CD4-positive, alpha-beta T cell treated with Interleukin-6 for 4 hours (primary cell): ENCODE measurements around the gene ARHGEF10L.
"Not testable (repeated sequence)": the region's sequence is repeated elsewhere in the genome, so short reads cannot be mapped to it uniquely, and the experiment has no call there.

Experiments used
- DNase-seq: peaks from one replicate; pipeline ENCODE4 v3.0.0-alpha.2; 2020; ENCODE audit warnings: mixed read lengths

The ARHGEF10L gene

DNA sequence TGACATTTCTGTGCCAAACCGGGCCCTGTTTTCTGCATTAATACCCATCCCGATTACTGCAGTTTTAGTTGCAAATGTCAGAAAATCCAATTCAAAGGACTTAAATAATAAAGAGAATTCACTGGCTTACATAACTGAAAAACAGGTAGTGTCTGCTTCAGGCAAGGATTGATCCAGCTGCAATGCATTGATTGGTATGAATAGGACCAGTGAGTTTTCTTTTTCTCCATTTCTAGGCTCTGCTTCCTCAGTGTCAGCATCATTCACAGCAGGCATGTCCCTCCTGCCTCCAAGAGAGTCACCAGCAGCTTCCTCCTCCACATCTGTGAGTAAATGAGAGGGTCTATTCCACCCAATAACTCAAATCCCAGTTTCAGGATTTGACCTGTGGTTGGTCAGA, 181.9 kb downstream of the ARHGEF10L start:
- DNase-seq: no peak

DNA sequence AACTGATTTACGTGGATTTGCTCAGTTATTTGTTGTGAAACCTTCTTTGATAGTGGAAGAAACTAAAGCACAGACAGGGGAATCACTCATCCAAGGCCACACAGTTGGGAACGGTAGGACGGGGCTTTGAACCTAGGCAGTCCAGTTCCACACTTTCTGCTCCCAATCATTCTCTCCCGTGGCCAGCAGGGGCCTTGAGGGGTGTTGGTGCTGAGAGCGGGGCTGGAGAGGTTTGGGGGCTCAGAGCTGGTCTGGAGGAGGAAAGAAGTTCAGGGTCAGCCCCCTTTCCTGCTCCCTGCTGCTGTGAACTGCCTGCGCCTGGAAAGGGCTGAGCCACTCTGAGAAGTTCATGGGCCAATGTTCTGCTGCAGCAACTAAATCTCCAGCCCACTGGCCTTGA, 184.2 kb downstream of the ARHGEF10L start:
- DNase-seq: no peak

DNA sequence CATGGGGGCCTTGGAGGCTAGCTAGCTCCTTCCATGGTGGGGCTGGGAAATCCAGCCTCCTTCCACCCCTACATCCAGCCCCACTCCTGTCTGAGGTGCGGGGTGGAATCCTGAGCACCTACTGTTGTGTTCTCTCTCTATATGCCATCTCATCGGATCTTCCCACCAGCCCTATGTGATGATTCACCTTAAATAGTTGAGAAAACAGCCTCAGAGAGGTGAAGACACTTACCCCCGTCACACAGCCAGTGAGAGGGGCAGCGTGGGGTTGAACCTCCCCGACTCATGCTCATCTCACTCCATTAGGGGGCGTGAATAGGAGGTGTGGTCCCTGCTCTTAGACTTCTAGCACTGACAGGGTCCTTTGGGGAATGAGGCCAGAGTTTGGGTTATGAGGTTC, 184.7 kb downstream of the ARHGEF10L start:
- DNase-seq: no peak

DNA sequence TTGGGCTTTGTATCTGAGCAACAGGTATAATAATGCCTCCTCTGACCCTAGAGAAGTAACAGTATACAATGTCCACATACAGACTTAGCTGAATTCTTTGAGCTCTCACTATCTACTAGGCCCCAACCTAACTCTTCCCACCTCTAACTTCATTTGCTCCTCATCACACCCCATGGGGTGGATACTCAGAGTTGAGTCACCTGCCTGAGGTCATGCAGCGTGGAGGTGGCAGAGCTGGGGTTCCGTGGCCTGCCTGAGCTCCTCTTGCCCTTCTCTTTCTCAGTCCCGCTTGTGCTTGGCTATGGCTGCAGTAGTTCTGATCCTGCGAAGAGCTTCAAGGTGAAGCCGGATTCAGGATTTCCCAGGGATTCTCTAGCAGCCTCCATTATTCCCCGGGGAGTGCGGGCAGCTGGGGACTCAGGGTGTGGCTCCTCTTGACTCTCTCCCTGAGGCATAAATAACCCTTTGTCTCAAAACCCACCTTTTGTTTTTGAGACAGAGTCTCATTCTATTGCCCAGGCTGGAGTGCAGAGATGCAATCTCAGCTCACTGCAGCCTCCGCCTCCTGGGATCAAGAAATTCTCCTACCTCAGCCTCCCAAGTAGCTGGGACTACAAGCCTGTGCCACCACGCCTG, 185.7 kb downstream of the ARHGEF10L start:
- no peak for DNase-seq

DNA sequence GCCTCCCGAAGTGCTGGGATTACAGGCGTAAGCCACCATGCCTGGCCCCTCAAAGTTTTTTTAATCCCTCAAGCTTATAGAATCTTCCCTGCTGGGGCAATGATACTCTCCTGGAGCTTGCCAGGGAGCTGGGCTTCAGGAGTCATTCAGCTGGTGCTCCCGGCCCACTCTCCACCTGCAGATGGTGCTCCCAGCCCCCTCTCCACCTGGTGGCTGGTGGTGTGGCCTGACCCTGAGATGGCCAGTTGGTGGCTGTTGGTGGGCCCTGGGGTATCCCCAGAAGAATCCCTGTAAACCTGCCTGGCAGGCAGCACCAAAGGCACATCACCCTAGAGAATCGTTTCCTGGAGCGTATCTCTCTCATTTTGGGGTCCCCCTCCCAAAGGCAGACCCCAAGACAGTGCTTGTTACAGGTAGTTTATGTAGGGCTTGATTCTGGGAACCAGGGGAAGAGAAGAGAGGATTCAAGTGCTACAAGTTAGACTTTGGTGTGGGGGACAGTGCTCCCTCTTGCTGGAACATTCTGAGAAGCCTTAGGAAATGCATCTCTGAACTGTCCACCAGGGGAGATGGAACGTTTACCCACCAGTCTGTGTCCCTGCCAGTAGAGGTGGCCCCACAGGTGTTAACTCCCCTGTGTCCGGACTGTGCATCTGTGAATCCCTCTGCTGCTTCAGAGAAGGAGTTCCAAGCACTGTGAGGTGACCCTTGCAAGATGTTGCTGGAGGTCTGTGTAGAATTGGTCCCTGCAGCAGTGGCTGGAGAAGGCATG, 186.5 kb downstream of the ARHGEF10L start:
- DNase-seq: no peak

DNA sequence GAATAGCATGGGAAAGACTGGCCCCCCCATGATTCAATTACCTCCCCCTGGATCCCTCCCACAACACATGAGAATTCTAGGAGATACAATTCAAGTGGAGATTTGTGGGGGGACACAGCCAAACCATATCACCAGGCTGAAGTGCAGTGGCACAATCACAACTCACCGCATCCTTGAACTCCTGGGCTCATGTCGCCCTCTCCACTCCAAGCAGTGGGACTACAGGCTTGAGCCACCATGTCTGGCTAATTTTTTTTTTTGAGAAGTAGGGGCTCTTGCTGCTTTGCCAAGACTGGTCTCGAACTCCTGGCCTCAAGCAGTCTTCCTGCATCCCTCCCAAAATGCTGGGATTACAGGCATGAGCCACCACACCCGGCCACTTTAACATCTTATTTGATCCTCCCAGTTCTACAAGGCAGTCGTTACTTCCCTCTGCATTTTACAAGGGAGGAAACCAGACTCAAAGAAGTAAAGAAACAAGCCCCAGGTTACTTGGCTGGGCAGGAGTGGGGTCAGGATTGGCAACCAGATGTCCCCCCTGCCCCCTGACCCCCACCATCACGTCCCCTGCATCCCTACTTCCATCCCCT, 188.7 kb downstream of the ARHGEF10L start:
- DNase-seq: no peak

DNA sequence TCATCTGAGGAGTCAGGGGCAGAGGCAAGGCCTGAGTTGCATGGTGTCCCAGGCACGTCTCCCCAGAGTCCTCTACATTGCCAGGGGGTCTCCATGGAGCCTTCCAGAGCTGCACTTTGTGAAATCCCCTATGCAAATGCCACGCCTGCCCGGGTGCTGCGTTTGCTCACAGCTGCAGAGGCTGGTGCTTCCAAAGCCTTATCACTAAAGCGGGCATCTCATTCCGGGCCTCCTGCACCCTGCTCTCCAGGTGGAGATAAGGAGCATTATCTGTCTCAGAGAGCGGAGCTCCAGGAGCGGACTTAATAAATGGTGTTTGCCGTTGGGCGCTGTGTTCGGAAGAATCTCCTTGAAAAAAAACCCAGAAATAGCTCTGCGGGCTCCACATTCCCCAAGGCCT, 189.8 kb downstream of the ARHGEF10L start:
- no peak for DNase-seq

DNA sequence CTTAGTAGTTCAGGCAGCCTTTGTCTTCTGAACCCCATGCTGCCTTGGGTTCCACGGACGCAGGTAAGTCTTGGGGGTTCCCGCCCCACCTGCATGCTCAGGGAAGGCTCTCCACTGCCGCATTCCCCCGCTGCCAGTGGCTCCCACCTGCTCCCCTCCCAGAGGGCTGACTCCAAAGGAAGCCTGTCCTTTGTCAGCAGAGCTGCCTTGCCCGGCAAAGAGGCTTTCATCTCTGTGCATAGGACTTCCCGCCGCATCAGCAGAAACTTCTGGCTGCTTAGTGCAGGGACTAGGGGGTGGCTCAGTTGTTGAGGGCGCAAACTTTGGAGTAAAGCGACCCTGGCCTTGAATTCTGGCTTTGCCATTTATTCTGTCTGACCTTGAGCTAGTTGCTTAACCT, 190.4 kb downstream of the ARHGEF10L start:
- no peak for DNase-seq

DNA sequence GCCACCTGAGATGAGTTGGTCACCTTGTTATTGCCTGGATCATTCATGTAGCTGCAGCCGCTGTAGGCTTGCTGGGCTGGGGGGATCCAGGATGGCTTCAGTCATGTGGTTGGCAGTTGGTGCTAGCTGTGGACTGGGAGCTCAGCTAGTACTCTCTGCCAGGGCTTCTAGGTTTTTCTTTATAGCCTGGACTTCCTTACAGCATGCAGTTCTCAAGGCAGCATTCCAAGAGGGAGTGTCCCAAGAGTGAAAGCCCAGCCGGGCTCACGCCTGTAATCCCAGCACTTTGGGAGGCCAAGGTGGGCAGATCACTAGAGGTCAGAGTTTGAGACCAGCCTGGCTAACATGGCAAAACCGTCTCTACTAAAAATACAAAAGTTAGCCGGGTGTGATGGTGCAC, 192.0 kb downstream of the ARHGEF10L start:
- DNase-seq: no peak

DNA sequence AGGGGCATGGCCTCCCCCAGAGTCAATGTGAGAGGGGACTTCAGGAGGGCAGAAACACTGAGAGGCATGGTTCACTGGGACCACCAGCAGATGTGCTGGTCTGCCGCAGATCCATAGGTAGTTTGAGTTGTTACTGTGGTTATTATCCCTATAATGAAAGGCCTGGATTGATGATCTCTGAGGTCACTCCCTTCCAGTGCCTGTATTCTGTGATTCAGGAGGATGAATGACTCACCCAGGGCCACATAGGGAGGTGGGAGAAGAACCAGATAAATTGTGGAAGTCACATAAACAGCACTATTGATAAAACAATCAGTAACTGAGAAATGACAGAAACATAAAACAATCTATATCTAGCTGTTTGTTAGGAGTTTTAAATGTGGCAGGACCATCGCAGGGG, 193.0 kb downstream of the ARHGEF10L start:
- DNase-seq: no peak

DNA sequence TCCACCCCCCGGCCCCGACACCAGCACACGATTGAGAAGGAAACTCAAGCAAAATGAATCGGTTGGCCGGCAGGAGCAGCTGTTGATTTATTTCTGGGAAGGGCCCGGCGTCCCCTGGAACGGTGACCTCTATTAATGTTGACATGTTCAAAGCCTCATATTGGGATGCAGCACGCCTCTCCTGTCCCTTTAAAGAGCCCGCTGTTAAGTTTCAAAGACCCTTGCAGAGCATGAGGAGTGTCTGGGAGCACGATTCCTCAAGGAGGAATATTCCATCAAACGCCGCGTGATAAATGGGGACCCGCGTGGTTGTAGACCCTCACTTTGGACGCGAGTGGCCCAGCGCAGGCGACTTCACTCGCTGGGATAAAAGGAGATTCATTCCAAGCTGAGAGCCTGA, 194.2 kb downstream of the ARHGEF10L start:
- DNase-seq: no peak

DNA sequence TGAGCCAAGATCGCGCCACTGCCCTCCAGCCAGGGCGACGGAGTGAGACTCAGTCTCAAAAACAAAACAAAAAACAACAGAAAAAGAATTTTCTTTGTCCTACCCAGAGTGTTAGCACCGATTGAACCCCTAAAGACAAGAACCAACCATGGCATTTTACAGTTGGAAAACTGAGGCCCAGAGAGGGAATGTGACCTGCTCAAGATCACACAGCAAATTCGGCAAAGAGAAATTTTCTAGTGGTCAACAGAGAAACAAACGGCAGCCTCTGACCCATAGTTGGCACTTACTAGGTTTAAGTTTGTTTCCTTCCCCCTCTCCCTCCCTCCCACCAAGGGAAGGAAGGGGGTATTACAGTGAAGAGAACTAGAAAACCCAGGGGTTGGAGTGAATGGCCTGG, 195.1 kb downstream of the ARHGEF10L start:
- no peak for DNase-seq

DNA sequence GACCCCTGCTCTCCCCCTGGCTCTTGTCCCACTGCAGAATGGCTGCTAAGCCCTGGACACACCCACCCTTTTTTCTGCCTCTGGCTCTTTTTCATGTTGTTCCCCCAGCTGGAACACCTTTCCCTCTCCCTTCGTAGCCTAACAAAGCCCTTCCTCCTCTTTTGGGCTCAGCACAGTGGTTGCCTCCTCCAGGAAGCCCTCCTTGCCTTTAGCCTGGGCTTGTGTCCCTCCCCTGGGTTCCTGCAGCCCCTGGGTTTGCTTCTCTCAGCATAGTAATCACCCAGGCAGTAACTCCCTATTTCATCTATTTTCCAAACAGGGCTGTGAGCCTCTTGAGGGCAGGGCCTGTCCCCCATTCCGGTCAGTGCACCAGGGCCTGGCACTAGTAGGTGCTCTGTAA, 195.8 kb downstream of the ARHGEF10L start:
- no peak for DNase-seq

DNA sequence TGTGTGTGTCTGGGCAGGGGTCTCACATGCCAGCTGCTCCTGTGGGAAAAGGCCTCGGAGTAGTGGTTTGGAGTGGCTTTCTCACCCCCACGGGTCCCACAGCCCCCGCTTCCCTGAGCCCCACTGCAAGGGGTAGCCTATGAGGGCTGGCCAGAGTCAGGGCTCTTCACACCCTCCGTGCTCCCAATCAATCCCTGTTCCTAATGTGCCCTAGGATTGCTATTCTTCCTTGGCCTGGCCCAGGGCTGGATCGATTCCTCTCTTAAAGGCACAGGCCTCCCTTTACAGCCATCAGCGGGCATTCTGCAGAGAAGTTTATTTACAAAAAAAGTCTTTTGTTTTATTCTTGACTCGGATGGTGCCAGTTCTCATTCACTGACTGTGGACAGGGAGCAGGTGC, 196.3 kb downstream of the ARHGEF10L start:
- DNase-seq: no peak

DNA sequence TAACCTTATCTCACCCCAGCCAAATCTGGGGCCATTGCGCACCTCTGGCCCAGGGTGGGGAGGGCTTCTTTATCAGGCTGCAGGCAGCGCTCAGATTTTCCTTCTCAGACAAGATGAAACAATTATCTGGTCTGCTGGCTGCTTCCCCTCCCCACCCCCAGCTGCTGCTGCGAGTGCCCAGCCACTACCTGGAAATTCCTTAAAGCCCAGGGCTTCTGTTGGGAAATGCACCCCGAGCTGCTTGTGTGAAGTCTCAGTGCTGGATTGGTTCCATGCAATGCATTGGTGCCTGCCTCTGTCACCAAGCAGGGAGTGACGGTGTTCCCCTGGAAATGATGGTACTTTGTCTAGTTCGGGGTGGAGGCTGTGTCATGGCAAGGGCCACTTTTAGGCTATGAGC, 197.1 kb downstream of the ARHGEF10L start:
- no peak for DNase-seq

DNA sequence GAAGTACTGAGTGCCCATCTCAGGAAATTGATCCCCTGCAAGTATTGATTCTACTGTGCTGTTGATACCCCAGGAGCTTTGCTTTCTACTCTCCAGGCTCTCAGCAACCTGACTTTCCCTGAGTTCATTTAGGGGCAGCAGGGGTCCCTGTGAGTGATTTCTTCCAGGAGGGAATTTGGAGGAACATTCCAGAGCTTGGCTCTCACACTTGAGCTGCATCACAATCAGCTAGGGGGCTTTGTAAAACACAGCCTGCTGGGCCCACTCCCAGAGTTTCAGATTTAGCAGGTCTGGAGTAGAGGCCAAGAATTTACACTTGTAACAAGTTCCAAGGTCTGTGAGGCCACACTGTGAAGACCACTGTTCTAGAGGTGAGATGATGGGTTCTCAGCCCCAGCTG, 199.6 kb downstream of the ARHGEF10L start:
- no peak for DNase-seq

DNA sequence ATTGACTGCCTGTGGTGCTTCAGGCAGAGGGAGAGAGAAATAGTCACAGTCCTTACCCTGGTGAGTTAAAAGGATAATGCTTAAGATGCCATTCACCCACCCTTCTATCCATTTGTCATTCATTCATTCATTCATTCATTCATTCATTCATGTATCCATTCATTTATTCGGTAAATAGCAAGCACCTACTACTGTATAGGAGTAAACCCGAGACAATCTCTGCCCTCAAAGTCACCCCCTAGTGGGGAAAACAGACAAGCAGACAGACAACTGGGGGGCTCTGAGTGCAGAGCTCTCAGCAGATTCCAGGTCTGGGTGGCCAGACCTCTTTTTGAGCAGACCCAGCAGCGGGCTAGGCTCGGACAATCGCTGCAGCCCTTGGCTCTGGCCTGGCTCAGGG, 201.6 kb downstream of the ARHGEF10L start:
- DNase-seq: no peak

DNA sequence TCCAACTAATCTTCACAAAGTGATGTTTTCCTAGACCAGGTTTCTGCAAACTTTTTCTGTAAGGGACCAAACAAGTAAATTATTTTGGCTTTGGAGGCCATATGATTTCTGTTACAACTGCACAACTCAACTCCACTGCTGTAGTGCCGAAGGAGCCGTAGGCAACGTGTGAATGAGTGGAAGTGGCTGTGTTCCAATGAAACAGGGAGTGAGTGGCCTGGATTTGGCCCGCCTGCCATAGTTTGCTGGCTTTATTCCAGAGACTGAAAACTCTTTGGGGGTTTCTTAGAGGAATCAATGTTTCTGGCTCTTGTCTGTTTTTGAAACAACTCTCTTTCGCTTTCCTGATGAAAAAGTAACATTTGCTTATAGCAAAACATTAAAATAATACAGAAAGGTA, 203.1 kb downstream of the ARHGEF10L start:
- DNase-seq: no peak

DNA sequence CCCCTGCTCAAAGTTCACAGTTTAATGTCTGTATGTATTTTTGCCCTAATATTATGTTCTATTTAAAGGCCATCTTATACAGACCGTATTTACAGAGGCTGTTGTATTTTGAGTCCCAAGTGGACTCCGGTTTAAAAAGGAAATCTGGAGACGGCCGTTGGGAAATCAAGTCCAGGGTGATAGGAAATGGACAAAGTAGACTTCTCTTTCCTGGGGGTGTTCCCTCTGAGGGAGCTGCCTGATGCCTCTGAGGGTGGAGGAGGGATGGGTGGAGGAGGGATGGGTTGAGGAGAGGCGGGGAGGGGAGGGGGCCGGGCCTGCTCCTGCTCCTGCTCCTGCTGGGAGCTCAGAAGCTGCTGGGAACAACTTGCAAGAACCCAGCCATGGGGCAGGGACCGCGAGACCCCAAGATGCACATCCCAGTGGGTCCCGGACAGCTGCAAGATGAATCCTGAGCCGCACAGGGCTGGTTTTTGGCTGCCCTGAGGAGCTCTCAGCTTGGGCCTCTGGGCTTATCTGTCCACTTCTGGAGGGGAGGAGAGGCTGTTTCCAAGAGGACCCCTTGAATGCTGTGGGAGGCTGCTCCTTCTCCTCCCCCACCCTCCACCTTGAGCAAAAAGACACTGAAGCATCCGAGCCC, 203.6 kb downstream of the ARHGEF10L start:
- no peak for DNase-seq

DNA sequence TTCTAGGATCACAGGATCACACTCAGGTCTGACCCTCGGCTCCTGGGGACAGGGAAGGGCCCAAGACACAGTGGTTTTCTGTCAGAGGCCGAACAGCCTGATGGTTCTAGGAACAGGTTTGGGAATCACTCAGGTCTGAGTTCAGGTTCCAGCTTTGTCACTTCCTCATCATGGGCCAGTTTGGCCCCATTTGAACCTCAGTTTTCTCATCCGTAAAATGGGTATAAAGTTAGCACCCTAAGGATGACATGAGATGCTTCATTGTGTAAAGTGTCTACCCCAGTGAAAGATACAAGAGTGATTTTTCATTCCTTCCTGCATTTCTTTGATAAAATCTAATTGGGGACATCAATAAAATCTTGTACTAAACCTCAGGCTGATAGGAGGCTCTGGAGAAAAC, 204.4 kb downstream of the ARHGEF10L start:
- DNase-seq: no peak

DNA sequence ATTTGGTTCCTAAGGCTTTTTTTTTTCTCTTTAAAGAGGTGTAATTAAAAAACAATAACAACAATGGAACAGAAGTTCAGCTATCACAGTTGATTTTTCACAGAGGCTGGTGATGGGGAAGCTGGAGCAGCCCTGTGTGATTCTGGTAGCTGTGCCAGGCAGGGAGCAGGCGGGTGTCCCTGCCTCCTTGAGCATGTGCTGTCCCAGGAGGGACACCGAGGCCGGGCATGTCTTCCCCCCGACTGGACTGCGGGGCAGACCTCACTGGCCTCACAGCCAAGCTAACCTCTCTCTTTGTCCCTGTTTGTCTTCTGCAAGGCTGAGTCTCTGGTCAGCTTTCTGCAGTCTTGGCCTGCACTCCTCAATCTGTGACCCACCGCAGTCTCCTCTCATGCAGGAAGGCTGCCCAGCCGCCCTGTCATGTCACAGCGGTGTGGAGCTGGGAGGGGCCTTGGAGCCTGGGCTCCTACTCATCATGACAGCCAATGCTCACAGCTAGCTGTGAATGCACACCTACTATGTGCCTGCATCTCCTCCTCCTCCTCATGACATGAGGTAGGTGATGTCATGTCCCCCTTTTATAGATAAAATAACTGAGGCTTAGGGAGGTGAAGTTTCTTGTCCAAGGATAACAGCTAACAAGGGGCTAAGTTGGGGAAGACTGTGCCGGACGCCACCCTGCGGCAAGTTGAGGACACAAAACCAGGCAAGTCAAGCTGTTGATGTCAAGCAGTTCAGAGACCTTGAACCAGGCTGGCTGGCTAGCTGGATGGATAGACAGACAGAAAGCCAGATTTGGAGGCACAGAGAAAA, 205.4 kb downstream of the ARHGEF10L start:
- no peak for DNase-seq

DNA sequence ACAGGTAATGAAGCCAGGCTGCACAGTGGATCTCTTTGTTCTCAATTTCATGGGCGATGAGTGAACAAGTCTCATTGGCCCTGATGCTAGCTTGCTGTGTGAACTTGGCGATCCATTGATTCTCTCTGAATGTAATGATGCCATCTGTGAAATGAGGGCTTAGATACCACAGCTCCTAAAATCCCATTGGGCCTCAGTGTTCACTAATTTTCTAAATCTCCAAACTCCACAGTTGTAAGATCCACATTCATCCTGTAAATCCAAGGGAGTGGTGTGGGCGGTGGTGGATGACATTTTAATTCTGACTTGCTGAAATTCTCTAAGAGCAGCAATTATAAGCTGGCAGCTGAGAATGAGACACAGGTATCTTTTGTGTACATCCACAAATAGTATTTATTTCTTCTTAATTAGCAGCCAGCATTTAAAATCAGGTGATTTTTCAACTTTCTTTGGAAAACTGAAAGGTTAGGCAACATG, 206.0 kb downstream of the ARHGEF10L start:
- no peak for DNase-seq

DNA sequence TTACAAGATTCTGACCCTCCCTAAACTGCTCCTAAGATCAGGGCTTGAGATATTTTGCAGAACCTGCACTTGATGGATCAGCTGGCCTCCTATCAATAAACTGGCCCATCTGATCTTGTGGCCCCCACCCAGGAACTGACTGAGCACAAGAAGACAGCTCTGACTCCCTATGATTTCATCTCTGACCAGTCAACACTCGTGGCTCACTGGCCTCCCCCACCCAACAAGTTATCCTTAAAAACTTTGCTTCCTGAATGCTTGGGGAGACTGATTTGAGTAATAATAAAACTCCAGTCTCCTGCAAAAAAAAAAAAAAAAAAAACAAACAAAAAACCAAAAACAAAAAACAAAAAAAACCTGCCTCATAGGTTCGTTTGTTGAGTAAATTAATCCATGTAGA, 206.8 kb downstream of the ARHGEF10L start:
- DNase-seq: not testable (repeated sequence)
